GM18907 (cell line): Measurements from ENCODE around the gene IMMP2L.
A peak's percentile ranks its signal among the peaks of the same experiment; 100 is the strongest.
"Not testable (repeated sequence)": the region's sequence is repeated elsewhere in the genome, so short reads cannot be mapped to it uniquely, and the experiment has no call there.

Source experiments
- ATAC-seq: cut with Tn5 transposase; IDR thresholded peaks from one replicate; pipeline ENCODE4 v1.9.1; 2021; ENCODE audit warnings: mild to moderate bottlenecking, moderate library complexity; ENCODE audit not compliant: unreplicated experiment

IMMP2L gene

DNA sequence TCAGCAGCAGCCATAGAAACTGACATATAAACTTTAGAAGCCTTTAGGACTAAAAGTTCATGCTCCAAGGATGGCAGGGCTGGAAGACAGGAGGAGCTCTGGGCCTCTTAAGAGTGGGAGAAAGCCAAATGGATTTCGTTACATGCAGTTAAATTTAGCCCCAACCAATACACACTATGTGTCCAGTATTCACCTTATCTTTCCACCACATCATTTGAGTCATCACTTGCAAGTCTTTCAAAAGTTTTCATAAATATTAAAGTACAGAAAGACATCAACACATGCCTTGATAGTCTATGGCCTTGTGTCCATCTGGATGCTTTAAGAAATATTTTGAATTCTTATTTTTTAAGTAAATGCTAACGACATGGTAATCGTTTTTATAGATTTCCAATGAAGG lies 863.7 kb downstream of the IMMP2L start:
- ATAC-seq: no peak

DNA sequence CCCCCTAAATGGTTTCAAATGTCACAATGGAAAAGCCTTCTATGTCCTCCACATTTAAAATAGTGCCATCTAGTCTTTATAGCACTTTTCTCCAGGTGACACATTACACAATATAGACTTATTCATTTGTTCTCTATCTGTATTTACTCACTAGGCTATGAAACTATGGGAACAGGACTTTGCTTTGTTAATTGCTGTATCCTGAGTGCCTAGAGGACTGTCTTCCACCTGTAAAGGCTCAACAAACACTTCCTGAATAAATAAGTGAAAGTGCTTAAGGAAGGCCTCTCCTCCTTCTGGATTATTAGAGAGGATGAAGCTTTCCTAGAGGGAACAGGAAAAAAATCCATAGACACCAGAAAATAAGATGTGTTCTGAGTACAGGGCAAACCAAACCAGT lies 868.9 kb downstream of the IMMP2L start:
- no peak for ATAC-seq

GRCh38 chr7:110688908-110689307 lies 873.4 kb downstream of the IMMP2L start:
- no peak for ATAC-seq

GRCh38 chr7:110685899-110686298 lies 876.4 kb downstream of the IMMP2L start:
- ATAC-seq: no peak

DNA sequence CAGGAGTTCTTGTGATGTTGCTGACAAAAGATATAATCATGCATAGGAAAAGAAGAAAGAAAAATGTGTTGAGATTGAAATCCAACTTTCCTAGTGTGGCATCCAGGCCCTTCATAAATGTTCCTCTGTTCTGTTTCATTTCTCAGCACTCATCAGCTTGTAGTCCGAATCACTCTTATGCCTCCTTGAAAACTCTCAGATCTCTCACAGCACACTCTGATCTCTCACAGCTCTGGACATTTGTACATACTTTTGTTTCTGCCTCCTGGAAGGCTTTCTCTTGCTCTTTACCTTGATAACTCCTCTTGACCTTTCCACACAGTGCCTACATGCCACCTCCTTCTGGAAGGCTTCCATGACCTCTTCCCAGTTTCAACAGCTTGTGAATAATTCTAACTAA lies 880.4 kb downstream of the IMMP2L start:
- no peak for ATAC-seq

DNA sequence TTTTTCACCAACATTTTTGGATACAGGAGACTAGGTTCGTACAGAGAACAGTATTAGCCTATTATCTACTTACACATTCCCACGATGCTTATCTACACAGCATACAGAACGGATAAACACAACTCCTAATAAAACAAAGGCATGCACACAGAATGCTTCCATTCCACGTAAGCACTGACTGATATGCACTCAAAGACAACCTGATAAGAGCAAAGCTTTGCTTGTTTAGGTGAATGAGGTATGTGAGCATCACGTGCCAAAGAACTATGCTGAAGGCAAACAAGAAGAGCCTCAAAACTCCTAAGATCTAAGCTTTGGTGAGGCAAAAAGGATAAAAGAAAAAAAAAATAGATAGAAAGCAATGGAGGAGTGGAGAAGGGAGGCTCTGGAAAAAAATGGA lies 884.9 kb downstream of the IMMP2L start:
- no peak for ATAC-seq

GRCh38 chr7:110676785-110677184 lies 885.5 kb downstream of the IMMP2L start:
- ATAC-seq: no peak

DNA sequence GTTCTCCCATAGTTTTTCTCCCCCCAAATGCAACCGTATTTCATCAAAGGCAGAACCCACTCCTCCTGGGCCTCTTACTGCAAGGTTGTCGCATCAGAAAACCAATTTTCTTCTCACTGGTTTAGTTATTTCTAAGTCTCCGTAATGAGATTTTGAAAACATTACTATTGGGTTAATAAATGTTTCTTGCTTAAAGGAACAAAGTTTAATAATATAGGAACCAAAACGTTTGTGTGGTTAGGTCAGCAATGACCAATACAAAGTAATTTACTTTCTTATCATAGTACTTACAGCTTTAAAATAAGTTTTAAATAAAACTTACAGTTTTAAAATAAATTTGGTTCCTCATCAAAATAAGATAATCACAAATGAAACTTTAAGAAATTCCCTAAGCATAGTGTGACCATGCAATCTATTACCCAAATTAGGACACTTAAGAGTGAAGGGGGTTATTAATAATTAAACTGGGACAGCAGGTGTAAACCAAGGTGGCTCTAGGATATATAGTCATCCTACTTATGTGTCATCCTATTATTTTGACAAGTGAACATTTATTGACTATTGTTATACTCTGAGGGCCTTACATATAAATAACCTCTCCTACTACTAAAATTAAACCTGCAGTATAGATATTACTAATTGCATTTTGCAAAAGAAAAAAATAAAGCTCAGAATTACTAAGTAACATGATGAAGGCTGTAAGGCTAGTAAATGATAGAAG lies 886.7 kb downstream of the IMMP2L start:
- peak; percentile 66 for ATAC-seq

GRCh38 chr7:110673148-110673547 lies 889.1 kb downstream of the IMMP2L start:
- ATAC-seq: no peak

- ATAC-seq: no peak
Measured at GRCh38 chr7:110669410-110669809, 892.9 kb downstream of the IMMP2L start.

DNA sequence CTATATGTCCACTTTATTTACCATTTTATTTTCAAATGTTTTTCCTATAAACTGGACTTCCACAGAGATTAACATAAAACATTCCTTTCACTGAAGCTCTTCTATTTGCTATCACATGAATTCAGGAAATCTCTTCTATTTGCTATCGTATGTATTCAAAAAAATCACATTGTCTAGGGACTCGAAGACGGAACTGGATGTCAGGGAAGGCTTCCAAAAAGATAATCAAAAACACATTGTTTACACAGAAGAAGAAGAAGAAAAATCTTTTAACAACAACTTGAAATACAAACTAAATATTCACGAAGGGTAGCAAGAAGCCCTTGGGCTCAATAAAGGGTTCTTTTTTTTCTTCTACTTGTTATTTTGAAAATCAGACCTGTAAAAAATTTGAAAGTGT lies 897.5 kb downstream of the IMMP2L start:
- no peak for ATAC-seq

DNA sequence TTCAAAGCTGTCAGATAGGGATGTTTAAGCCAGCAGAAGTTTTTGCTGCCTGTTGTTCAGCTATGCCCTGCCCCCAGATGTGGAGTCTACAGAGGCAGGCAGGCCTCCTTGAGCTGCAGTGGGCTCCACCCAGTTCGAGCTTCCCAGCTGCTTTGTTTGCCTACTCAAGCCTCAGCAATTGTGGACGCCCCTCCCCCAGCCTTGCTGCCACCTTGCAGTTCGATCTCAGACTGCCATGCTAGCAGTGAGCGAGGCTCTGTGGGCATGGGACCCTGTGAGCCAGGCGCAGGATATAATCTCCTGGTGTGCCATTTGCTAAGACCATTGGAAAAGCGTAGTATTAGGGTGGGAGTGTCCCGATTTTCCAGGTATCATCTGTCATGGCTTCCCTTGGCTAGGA lies 901.7 kb downstream of the IMMP2L start:
- ATAC-seq: not testable (repeated sequence)

- no peak for ATAC-seq
Measured at GRCh38 chr7:110650328-110650727, 912.0 kb downstream of the IMMP2L start.

GRCh38 chr7:110647266-110647665 lies 915.0 kb downstream of the IMMP2L start:
- ATAC-seq: no peak

DNA sequence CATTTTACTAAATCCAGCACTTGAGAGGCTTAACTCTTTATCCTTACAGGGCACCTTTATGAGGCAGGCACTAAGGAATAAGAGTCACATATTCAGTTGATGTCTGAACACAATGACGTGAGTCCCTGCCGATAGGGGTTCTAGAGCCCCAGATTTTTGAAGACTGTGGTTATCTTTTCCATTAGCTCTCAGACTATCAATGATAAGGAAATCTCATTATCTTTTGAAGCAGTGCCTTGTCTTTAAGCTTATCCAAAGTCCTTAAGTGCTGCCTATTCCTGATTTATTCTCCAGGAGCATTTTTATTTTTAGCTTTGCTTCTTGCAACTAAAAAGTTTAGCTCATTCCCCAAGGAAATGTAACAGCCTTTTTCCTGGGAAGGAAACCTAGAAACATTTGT lies 915.5 kb downstream of the IMMP2L start:
- no peak for ATAC-seq

GRCh38 chr7:110645616-110646015 lies 916.7 kb downstream of the IMMP2L start:
- ATAC-seq: no peak

GRCh38 chr7:110645060-110645459 lies 917.2 kb downstream of the IMMP2L start:
- ATAC-seq: no peak

GRCh38 chr7:110637252-110637651 lies 925.0 kb downstream of the IMMP2L start:
- no peak for ATAC-seq

- no peak for ATAC-seq
Measured at GRCh38 chr7:110633313-110633712, 929.0 kb downstream of the IMMP2L start.

DNA sequence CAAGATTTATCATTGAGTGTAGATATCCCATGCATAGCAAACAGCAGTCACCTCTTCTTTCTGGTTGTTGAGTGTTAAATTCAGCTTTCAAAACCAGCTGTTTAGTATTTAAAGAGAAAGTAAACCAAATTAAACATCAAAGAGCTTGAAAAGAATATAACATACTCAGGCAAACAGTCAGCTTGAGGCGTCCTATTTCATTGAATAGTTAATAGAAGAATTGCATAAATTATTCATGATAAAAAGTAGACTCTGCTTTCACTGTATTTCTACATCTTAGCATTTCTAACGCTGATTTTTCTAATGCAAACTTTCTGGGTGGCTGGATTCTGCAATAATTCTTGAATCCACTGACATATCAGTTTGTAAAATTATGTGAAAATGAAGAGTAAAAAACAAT lies 935.9 kb downstream of the IMMP2L start:
- ATAC-seq: no peak

DNA sequence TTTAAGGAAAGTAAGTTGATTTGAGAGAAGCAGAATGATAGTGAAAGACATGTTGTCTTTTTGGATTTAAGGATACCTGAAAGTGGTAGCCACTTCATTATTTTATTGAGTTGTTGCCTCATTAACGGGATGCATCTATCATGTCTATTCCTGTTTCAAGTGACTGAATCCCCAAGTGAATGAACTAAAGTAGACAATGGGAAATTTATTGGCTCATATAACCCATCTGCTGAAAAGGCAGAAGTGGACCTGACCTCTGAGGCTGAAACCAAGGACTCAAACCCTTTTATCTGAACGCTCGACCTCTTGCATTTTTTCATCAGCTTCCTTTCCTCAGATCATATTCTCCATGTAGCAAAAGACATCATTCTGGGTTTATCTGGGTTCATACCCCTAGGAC lies 937.0 kb downstream of the IMMP2L start:
- ATAC-seq: no peak

DNA sequence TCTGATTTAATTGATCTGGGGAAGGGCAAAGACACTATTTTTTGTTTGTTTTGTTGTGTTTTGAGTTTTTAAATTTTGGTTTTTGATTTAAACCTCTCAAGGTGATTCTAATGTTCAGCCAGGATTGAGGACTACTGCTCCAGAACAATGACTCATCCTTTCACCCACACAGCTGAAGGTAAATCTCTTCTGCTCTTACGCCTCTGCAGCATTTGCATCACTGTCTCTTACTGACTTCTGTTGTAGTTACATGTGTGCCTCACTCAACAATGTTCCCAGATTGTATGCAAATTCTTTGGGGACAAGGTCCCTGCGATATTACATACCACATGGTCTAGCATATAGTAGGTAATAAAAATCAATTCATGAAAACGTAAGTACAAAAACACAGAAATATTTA lies 938.9 kb downstream of the IMMP2L start:
- ATAC-seq: no peak

GRCh38 chr7:110621289-110621688 lies 941.0 kb downstream of the IMMP2L start:
- ATAC-seq: no peak
